ENCODE data around the gene SLC39A6. TPM values are rescaled to one million over a fixed set of nuclear protein-coding genes. Genes with fewer than 3 reads are reported as not detected.

SLC39A6 gene
- total and polyA plus RNA-seq, 2 of the 13 experiments (the other 11 are each of a cell fraction or from before 2014, with no cell fraction given) = 41.7 to 59.2 TPM

- TF ChIP-seq ATF2 (CRISPR knock-in tag; IDR thresholded peaks at IDR 0.05) (peak; percentile 33; the same call in 1 of the 2 replicates), THAP11 (CRISPR knock-in tag; IDR thresholded peaks at IDR 0.05) (peak; percentile 56; the same call in 1 of the 2 replicates), ARID5B (CRISPR knock-in tag; IDR thresholded peaks at IDR 0.05) (peak; percentile 50; the same call in 1 of the 2 replicates), ZNF101 (CRISPR knock-in tag; IDR thresholded peaks at IDR 0.05; ENCODE audit: borderline replicate concordance, low read depth) (no peak), ATF4 (CRISPR knock-in tag; IDR thresholded peaks at IDR 0.05) (peak in 1 of 2 experiments; percentile 97; a peak in 2 of 4 replicates), SMAD1 (CRISPR knock-in tag; IDR thresholded peaks at IDR 0.05; ENCODE audit: borderline replicate concordance, low read depth) (no peak), SAP130 (CRISPR knock-in tag; IDR thresholded peaks at IDR 0.05; ENCODE audit: low read depth) (peak; percentile 67), XRCC5 (optimal IDR thresholded peaks at IDR 0.05; ENCODE audit: low read length) (no peak), NPAS2 (CRISPR knock-in tag; IDR thresholded peaks at IDR 0.05; ENCODE audit: borderline replicate concordance) (no peak), ELF3 (CRISPR knock-in tag; IDR thresholded peaks at IDR 0.05) (peak; percentile 33; the same call in 1 of the 2 replicates), TBX3 (IDR thresholded peaks at IDR 0.05; ENCODE audit: borderline replicate concordance) (0 out of 2 replicates have a peak, but pooled peaks have one; percentile 36), MAFG (CRISPR knock-in tag; IDR thresholded peaks at IDR 0.05) (no peak), FOXP1 (IDR thresholded peaks at IDR 0.05) (peak; percentile 96), FOXP1 (CRISPR knock-in tag; IDR thresholded peaks at IDR 0.05) (peak; percentile 97), FOXA1 (IDR thresholded peaks at IDR 0.05) (peak; percentile 27; the same call in 1 of the 2 replicates), FOXA1 (CRISPR knock-in tag; IDR thresholded peaks at IDR 0.05) (peak; percentile 66), NR2C2 (CRISPR knock-in tag; IDR thresholded peaks at IDR 0.05; ENCODE audit: borderline replicate concordance) (0 out of 2 replicates have a peak, but pooled peaks have one; percentile 23), ATF7 (IDR thresholded peaks at IDR 0.05) (peak; percentile 18; the same call in 1 of the 2 replicates), ATF7 (CRISPR knock-in tag; IDR thresholded peaks at IDR 0.05) (no peak), ZNF20 (CRISPR knock-in tag; IDR thresholded peaks at IDR 0.05) (no peak), ZNF280D (CRISPR knock-in tag; IDR thresholded peaks at IDR 0.05) (no peak), SALL1 (CRISPR knock-in tag; IDR thresholded peaks at IDR 0.05) (peak; percentile 35; the same call in 1 of the 2 replicates)
These were observed 53.1 kb downstream of the SLC39A6 start (continued) for GRCh38 chr18:36075862-36076587.
